ENCODE data around the gene MGMT.

- no peak for TF ChIP-seq CTCF (IDR thresholded peaks at IDR 0.05; ENCODE audit: insufficient read depth, low read length)
- no peak for TF ChIP-seq POLR2AphosphoS5 (IDR thresholded peaks at IDR 0.05; ENCODE audit: low read depth)
- no peak for TF ChIP-seq REST (IDR thresholded peaks at IDR 0.05; ENCODE audit: insufficient replicate concordance, low read depth)
- TF ChIP-seq GABPA (IDR thresholded peaks at IDR 0.05; ENCODE audit: low read depth) = no peak
- no peak for TF ChIP-seq SPI1 (IDR thresholded peaks at IDR 0.05; ENCODE audit: borderline replicate concordance, low read depth)
Measured at GRCh38 chr10:129483430-129484010, 16.5 kb downstream of the MGMT start.
